COLO829 (cell line): ENCODE data around the gene CSNK1G3.

Source experiments
- DNase-seq: peaks from one replicate; pipeline ENCODE4 v3.0.0; 2012; ENCODE audit warnings: low spot score

Gene CSNK1G3

GRCh38 chr5:123645024-123645603, 133.1 kb downstream of the CSNK1G3 start:
- no peak for DNase-seq

DNA sequence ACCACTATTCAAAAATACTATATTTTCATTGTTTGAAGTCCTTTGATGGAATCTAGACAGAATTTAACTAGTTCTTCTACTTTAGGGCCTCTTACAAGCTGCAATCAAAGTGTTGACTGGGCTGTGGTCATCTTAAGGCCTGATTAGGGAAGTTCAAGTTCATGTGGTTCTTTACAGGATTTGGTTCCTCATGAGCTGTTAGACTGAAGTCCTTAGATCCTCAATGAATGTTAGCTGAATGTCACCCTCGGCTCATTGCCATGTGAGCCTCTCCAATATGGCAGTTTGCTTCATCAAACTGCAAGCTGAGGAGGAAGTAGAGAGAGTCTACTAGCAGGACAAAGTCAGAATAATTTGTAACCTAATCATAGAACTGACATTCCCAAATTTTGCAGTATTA, 135.1 kb downstream of the CSNK1G3 start:
- no peak for DNase-seq

GRCh38 chr5:123651234-123651633, 139.3 kb downstream of the CSNK1G3 start:
- DNase-seq = no peak

DNA sequence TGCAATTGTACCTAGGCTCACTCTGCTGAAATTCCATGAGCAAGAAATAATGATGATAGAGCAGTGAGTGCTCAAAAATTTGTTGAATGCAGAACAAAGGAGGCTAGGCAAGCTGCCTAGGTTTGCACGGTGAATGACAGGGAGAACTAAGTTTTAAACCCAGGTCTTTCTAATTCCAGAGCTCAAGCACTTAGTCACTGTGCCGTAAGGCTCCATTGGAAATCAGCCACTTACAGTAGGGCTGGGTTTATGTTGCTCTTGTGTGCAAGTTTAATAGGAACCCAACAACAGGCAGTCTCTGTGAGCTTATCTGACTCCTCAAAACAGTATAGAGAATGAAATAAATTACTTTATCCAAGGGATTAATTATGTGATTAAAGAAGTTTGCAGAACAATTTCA, 147.0 kb downstream of the CSNK1G3 start:
- DNase-seq = no peak

- no peak for DNase-seq
Measured at GRCh38 chr5:123659495-123659894, 147.5 kb downstream of the CSNK1G3 start.

DNA sequence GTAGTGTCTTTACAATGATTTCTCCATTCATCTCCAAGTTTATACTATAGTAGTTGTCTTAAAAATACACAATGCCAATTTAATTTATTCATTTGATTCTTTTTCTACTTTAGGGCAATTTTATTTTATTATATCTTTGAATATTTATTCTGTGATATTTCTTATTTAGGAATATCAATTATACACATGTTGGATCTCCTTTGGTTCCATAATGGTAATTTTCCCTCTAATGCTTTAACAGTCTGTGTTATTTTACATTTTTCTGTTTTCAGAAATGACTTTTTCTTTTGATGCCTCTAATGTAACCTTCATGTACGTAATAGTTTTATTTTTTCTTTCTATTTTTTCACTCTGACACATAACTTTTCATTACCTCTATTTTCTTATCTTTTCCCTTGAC, 153.0 kb downstream of the CSNK1G3 start:
- no peak for DNase-seq

DNA sequence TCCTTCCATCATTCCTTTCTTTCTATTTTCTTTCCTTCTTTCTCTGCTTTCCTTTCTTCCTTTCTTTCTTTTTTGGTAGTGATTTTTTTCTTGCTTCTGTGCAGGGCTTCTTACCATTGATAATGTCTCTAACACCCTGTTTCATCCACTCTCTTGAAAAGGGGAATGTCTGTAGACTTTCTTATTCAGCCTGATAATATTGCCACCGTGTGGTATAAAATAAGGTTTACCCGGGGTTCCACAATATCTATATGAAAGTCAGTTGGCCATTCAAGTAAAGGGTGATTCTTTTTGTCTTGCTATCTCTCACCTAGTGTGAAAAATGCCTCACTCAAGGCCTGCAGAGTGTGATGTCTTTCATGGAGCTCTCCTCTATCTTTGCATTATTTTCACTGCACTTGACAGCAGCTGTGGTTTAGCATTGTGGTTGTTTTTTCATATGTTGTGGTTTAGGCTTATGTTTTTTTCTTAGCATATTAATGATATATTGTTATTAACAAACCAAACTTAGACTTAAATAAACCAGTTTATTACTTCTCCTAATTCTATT, 153.9 kb downstream of the CSNK1G3 start:
- DNase-seq = no peak
